Prostate gland (tissue), 2 donors: ENCODE data around the gene GABRG3.

Experiments used
- POLR2A ChIP-seq: fragments of 450-650 bp; IDR thresholded peaks from one replicate; pipeline ENCODE4 v1.6.1; 2016; ENCODE audit warnings: antibody characterized with exemption, mild to moderate bottlenecking
- POLR2AphosphoS5 ChIP-seq: sonication (generic); formaldehyde crosslinking; IDR thresholded peaks from one replicate; pipeline ENCODE4 v1.6.1; 2017; ENCODE audit warnings: antibody characterized with exemption
- TF ChIP-seq, protein P1 (sequence below), 4 experiments: fragments of 200-600 bp in 2 of 4; fragments of 450-650 bp in 2 of 4; sonication (generic) in 2 of 4; IDR thresholded peaks; 1 replicate in 3 of 4; 2 replicates in 1 of 4; pipeline ENCODE4 v1.5.1; 2016 to 2019; ENCODE audit warnings: antibody characterized with exemption in 4 of 4, mild to moderate bottlenecking in 2 of 4, moderate library complexity in 2 of 4

- TF ChIP-seq POLR2AphosphoS5 (no peak), POLR2A (no peak)
- TF ChIP-seq, protein P1, sequence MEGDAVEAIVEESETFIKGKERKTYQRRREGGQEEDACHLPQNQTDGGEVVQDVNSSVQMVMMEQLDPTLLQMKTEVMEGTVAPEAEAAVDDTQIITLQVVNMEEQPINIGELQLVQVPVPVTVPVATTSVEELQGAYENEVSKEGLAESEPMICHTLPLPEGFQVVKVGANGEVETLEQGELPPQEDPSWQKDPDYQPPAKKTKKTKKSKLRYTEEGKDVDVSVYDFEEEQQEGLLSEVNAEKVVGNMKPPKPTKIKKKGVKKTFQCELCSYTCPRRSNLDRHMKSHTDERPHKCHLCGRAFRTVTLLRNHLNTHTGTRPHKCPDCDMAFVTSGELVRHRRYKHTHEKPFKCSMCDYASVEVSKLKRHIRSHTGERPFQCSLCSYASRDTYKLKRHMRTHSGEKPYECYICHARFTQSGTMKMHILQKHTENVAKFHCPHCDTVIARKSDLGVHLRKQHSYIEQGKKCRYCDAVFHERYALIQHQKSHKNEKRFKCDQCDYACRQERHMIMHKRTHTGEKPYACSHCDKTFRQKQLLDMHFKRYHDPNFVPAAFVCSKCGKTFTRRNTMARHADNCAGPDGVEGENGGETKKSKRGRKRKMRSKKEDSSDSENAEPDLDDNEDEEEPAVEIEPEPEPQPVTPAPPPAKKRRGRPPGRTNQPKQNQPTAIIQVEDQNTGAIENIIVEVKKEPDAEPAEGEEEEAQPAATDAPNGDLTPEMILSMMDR (IDR thresholded peaks at IDR 0.05): no peak
Measured at GRCh38 chr15:27248251-27248650, 277.3 kb downstream of the GABRG3 start.
